Duodenal mucosa (tissue), 2 donors: ENCODE measurements around the gene MMRN2.
"Not testable (repeated sequence)": the region's sequence is repeated elsewhere in the genome, so short reads cannot be mapped to it uniquely, and the experiment has no call there.

Experiments used
- H3K27ac ChIP-seq: one replicate; pipeline ENCODE4 v1.7.0; 2013; ENCODE audit warnings: low read depth, low read length
- H3K27me3 ChIP-seq, 2 donors: one replicate each; pipeline ENCODE4 v1.7.0; 2013; ENCODE audit warnings: low read length in 2 of 2, control low read depth in 1 of 2; ENCODE audit not compliant: insufficient read depth in 2 of 2, control insufficient read depth in 1 of 2
- H3K36me3 ChIP-seq, 2 donors: one replicate each; pipeline ENCODE4 v1.7.0; 2013; ENCODE audit warnings: low read length in 2 of 2, control low read depth in 1 of 2; ENCODE audit not compliant: insufficient read depth in 2 of 2, control insufficient read depth in 1 of 2
- H3K4me1 ChIP-seq, 2 donors: one replicate each; pipeline ENCODE4 v1.7.0; 2013; ENCODE audit warnings: low read length in 2 of 2, control low read depth in 1 of 2; ENCODE audit not compliant: insufficient read depth in 2 of 2, control insufficient read depth in 1 of 2
- H3K4me3 ChIP-seq, 2 donors: one replicate each; pipeline ENCODE4 v1.7.0; 2013; ENCODE audit warnings: low read length in 2 of 2, low read depth in 1 of 2
- H3K9ac ChIP-seq, 2 donors: one replicate each; pipeline ENCODE4 v1.7.0; 2013; ENCODE audit warnings: low read length in 2 of 2, low read depth in 1 of 2
- H3K9me3 ChIP-seq, 2 donors: one replicate each; pipeline ENCODE4 v1.7.0; 2013; ENCODE audit warnings: low read length in 2 of 2, control low read depth in 1 of 2; ENCODE audit not compliant: control insufficient read depth in 1 of 2

MMRN2 gene

DNA sequence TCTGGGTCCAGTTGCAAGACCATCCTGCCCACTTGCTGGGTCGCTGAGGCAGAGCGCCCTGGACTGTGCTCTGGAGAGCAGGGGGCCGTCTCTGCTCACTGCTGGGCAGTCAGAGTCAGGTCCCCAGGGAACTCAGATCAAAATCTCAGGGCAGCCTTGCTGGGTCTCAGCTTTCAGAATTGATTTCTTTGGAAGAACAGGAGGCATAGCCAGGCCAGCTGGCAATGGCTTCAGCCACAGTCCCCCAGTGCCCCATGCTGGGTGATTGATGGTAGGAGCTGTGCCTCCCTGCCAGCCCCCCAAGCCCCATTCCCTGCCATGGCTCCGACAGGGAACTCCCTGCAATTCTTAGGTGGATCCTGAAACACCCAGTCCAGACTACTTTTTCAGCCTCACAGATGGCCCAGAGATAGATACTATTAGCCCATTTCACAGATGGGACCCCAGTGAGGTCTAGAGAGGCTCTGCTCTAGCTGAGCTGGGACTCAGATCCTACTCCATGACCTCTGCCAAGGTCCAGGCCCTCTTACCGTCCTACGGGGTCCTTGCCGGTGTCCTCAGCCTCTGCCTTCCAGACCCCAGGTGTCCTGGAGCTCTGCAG is 467 bp downstream of the MMRN2 start:
- H3K36me3 ChIP-seq: no peaks in the 10 kb centered on the region
- H3K27me3 ChIP-seq: no peaks in the 10 kb centered on the region
- peak overlapping the region; percentile 50 for H3K27ac ChIP-seq
- peak overlapping the region in 1 of 2 donors; percentile 21 for H3K4me3 ChIP-seq
- H3K9me3 ChIP-seq: no peaks in the 10 kb centered on the region
- H3K4me1 ChIP-seq: peaks cover 12 to 22% of the 10 kb centered on the region in 2 donors
- no peak overlapping the region for H3K9ac ChIP-seq

DNA sequence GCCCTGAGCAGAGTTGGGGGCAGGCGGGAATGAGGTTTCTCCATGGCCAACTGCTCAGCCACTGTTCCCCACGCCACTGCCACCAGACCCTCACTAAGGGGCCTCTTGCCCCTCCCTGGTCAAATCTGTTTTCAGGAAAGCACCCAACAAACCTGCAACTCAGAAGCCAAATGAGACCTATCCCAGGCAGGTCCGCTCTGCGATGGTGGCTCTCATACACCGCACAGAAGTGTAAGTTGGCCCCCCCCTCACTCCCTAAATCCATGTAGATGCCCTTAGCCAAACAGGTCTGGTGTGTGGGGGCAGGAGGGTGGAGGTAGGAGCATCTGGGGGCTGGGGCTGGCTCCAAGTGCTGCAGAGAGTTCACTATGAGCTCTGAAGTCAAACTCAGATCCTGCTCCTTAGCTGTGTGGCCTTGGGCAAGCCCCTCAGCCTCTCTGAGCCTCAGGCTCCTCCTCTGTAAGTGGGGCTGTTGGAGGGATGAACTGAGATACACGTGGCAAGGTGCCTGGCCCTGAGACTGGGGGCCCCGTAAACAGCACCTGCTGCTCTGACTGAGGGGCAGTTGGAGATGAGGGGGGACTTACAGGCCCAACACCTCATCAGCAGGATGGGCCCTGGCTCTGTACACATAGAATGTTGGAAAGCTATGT is 1.1 kb downstream of the MMRN2 start:
- H3K9me3 ChIP-seq: no peaks in the 10 kb centered on the region
- H3K4me1 ChIP-seq: peaks cover 12 to 22% of the 10 kb centered on the region in 2 donors
- peak overlapping the region in 1 of 2 donors; percentile 21 for H3K4me3 ChIP-seq
- no peaks in the 10 kb centered on the region for H3K27me3 ChIP-seq
- no peak overlapping the region for H3K9ac ChIP-seq
- no peaks in the 10 kb centered on the region for H3K36me3 ChIP-seq
- no peak overlapping the region for H3K27ac ChIP-seq

DNA sequence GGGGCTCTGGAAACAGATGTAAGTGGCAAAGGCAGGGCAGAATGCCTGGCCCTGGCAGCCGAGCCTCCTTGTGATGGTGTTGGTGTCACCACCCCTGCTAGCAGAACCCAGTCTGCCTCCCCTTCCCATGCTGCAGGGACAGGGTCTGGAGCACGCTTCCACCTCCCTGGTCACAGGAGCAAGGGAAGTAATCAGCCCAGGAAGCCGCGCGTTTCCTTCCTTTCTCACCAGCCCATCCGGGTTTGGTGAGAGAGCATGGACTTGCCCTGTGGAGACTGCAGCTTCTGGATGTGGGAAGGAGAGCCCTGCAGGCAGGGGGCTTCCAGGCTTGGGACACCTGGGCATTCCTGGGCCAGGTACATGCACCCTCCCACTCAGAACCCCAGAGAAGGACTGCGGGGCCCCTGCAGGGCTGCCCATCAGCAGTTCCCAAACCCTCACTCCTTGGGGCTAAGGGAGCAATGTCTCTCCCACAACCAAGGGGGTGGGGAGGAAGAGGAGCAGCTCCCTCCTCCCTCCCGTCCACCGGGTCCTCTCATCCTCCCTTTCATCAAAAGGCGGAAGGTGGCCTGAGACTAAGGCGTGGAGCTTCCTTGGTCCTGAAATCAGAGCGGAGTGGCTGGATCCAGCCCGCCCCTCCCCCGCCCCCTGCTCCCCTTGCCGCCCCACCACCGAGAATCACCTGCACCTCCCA is 1.8 kb downstream of the MMRN2 start:
- Histone ChIP-seq H3K27me3 (no peaks in the 10 kb centered on the region), H3K4me1 (peaks cover 11 to 20% of the 10 kb centered on the region in 2 donors), H3K36me3 (no peaks in the 10 kb centered on the region), H3K27ac (no peak overlapping the region), H3K9ac (no peak overlapping the region), H3K4me3 (no peak overlapping the region), H3K9me3 (no peaks in the 10 kb centered on the region)

DNA sequence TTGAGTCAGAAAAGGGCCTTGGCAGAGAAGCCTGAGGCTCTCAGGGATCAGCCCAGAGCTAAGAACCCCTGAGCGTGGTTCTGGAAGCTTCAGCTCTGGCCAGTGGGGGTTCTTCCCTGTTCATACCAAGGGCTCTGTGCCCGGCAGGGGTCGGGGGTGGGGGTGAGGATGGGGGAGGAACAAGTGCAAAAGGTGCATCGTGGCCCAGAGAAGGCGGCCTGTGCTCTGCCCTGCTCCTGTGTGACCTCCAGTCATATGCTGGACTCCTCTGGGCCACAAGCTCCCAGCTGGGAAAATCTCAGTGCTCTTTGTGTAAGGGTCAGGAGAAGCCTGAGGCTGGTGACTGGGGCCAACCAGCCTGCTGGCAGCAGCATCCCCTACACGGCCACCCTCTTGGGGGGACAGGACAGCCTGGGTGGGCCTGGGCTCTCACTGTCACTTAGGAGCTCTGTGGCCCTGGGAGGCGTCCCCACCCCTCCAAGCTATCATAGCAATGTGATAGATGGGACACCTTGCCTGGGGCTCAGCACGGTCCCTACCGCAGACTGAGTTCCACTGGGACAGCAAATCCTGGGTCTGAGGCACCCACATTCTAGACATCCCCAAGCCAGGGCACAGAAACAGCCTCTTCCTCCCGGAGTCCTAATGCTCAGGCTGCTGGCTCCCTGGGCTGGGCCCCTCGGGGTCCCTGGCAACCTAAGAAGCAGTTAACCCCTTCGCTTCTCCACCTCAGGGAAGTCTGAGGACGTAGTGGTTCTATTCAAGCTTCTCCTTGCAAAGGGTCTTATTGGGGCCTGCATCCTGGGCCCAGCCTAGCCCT is 2.5 kb downstream of the MMRN2 start:
- no peaks in the 10 kb centered on the region for H3K9me3 ChIP-seq
- H3K9ac ChIP-seq: no peak overlapping the region
- H3K36me3 ChIP-seq: no peaks in the 10 kb centered on the region
- no peaks in the 10 kb centered on the region for H3K27me3 ChIP-seq
- H3K4me1 ChIP-seq: peaks cover 5 to 17% of the 10 kb centered on the region in 2 donors
- peak overlapping the region; percentile 51 for H3K27ac ChIP-seq
- H3K4me3 ChIP-seq: no peak overlapping the region

DNA sequence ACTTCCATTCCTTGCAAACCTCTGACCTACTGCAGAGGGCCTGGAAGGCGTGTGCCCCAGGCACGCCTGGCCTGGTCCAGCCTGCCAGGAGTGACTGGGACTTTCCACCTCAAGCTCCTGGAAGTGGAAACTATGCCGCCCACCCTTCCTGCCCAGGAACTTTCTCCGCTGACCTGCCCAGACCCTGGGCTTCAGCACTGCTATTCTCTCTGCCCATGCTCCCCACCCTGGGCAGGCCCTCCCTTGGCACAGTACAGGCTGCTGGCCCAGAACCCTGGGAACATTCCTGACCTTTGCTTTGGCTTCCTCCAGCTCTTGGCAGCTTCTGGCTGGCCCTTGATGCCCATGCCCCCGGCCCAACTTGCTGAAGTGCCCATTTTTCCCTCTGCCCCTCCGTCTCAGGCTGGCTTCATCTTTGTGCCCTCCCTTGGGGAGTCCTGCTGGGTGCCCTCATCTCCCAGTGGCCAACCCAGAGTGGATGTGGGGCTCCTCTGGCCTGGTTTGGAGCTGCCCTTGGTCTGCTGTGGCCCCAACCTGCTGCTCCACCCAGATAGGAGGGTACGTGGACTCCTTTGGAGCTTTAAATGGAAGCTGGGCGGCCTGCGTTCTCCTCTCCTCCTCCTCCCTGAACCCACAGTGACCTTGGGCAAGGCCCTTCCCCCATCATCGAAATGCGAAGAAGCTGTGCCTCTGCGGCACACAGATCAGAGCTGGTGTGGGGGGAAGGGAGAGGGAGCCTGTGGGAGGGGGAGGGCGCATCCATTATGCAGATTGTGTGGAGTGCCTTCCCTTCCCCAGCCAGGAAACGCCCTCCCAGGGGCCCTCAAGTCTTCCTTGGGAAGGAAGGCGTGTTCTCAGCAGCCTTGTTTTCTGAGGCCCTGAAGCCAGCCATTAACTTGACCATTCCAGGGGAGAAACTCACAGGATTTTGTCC is 3.4 kb downstream of the MMRN2 start:
- no peak overlapping the region for H3K9ac ChIP-seq
- no peaks in the 10 kb centered on the region for H3K36me3 ChIP-seq
- H3K9me3 ChIP-seq: no peaks in the 10 kb centered on the region
- H3K27ac ChIP-seq: peak overlapping the region; percentile 50
- H3K27me3 ChIP-seq: no peaks in the 10 kb centered on the region
- peaks cover 5 to 12% of the 10 kb centered on the region in 2 donors for H3K4me1 ChIP-seq
- no peak overlapping the region for H3K4me3 ChIP-seq

DNA sequence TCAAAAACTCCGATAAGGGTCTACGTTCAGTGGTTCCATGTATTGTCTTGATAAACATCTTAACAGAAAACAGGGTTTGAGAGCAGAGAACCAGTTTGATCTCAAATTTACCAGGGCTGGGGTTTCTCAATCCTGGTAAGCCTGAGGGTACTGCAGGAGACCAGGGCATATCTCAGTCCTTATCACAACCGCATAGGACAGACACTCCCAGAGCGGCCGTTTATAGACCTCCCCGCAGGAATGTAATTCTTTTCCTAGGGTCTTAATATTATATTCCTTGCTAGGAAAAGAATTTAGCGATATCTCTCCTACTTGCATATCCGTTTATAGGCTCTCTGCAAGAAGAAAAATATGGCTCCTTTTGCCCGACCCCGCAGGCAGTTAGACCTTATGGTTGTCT is 4.7 kb downstream of the MMRN2 start:
- H3K4me1 ChIP-seq, H3K4me3 ChIP-seq: not testable (repeated sequence)

DNA sequence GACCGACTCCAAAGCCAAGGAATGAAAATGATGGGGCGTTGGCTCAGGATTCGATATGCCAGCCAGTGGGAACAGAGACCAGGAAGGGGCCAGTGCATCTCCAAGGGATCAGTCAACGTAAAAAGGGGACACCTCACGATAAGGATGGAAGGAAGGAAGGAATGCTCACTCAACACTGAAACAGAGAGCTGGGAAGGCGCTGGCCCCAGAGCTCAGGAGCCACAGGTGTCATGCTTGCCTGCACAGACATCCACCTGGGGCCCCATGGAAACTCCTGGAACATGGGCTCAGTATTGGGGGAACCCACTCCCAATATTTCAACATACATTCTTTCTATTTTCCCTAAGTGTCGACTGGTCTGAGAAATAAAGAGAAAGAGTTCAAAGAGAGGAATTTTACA is 5.3 kb downstream of the MMRN2 start:
- Histone ChIP-seq H3K9ac (no peak overlapping the region), H3K4me3 (no peak overlapping the region), H3K4me1 (no peaks in the 10 kb centered on the region), H3K9me3 (no peaks in the 10 kb centered on the region), H3K36me3 (no peaks in the 10 kb centered on the region), H3K27ac (no peak overlapping the region), H3K27me3 (no peaks in the 10 kb centered on the region)

More for the DNA sequence above, 4.7 kb downstream of the MMRN2 start:
- H3K27ac ChIP-seq, H3K27me3 ChIP-seq, H3K9ac ChIP-seq, H3K9me3 ChIP-seq, H3K36me3 ChIP-seq: not testable (repeated sequence)

DNA sequence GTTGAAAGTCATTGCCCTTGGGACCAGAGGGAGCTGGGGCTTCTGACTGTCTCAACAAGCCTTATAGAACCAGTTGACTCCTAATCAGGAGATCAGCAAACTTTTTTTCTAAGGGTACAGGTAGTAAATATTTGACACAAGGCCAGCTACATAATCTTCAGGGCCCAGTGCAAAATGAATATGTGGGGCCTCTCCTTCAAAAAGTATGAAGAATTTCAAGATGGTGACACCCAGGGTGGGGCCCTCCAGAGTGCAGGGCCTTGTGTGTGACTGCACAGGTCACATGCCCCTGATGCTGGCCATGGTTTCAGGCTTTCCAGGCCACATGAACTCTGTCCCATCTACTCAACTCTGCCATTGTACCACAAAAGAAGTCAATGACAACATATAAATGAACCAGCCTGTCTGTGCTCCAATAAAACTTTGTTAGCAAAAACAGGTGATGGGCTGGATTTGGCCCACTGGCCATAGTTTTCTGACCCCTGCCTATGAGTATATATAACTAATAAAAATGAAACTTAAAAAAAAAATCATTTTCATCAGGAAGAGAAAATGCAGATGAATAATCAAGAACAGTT is 6.1 kb downstream of the MMRN2 start:
- no peak overlapping the region for H3K4me3 ChIP-seq
- no peak overlapping the region for H3K27ac ChIP-seq
- H3K4me1 ChIP-seq: no peaks in the 10 kb centered on the region
- H3K27me3 ChIP-seq: peaks cover 3 to 6% of the 10 kb centered on the region in 2 donors
- H3K36me3 ChIP-seq: no peaks in the 10 kb centered on the region
- no peaks in the 10 kb centered on the region for H3K9me3 ChIP-seq
- no peak overlapping the region for H3K9ac ChIP-seq

DNA sequence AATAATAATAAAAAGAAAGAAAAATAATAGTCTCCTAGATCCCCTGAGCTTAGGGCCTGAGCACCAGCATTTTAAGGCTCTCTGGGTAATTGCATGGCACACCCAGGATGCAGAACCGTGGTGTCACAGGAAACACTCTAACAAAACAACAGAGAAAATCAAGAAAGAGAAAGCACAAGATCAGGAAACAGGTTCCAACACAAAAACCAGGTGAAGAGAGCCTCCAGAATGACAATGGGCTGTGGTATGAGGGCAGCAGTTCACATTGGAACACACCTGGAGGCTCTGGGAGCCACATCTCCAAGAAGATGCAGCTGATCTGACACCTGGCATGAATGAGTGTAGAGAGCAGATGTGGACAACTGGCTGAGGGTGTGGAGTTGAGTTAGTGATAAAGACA is 7.1 kb downstream of the MMRN2 start:
- Histone ChIP-seq H3K9ac (no peak overlapping the region), H3K4me1 (peaks cover 0 to 6% of the 10 kb centered on the region in 2 donors), H3K36me3 (no peaks in the 10 kb centered on the region), H3K27me3 (peaks cover 3 to 8% of the 10 kb centered on the region in 2 donors), H3K4me3 (no peak overlapping the region), H3K27ac (no peak overlapping the region), H3K9me3 (no peaks in the 10 kb centered on the region)
